Mucosa of rectum (tissue), 2 donors: Measurements from ENCODE around the gene USO1.

Source experiments
- H3K27ac ChIP-seq, 2 donors: one replicate each; pipeline ENCODE4 v1.7.0; 2013; ENCODE audit warnings: inconsistent platforms in 2 of 2, low read depth in 2 of 2, low read length in 2 of 2
- H3K27me3 ChIP-seq, 2 donors: one replicate each; pipeline ENCODE4 v1.7.0; 2013; ENCODE audit warnings: low read length in 2 of 2; ENCODE audit not compliant: control insufficient read depth in 2 of 2, insufficient read depth in 2 of 2
- H3K36me3 ChIP-seq, 2 donors: one replicate each; pipeline ENCODE4 v1.7.0; 2013; ENCODE audit warnings: low read length in 2 of 2; ENCODE audit not compliant: control insufficient read depth in 2 of 2, insufficient read depth in 2 of 2
- H3K4me1 ChIP-seq, 2 donors: one replicate each; pipeline ENCODE4 v1.7.0; 2013; ENCODE audit warnings: low read length in 2 of 2, mild to moderate bottlenecking in 1 of 2; ENCODE audit not compliant: control insufficient read depth in 2 of 2, insufficient read depth in 2 of 2
- H3K4me3 ChIP-seq, 2 donors: one replicate each; pipeline ENCODE4 v1.7.0; 2013; ENCODE audit warnings: low read length in 2 of 2
- H3K9ac ChIP-seq, 2 donors: one replicate each; pipeline ENCODE4 v1.7.0; 2013; ENCODE audit warnings: low read length in 2 of 2, low read depth in 1 of 2, mild to moderate bottlenecking in 1 of 2
- H3K9me3 ChIP-seq, 2 donors: one replicate each; pipeline ENCODE4 v1.7.0; 2013; ENCODE audit warnings: low read length in 2 of 2; ENCODE audit not compliant: control insufficient read depth in 2 of 2
- donor health status: healthy.
- donor health status: Normal muscosa, but diverticular disease.

Gene USO1

GRCh38 chr4:75745721-75746199, 21.4 kb downstream of the USO1 start:
- Histone ChIP-seq H3K36me3 (no peaks in the 10 kb centered on the region), H3K9ac (no peak overlapping the region), H3K9me3 (no peaks in the 10 kb centered on the region), H3K4me3 (no peak overlapping the region), H3K27ac (no peak overlapping the region), H3K4me1 (no peaks in the 10 kb centered on the region), H3K27me3 (no peaks in the 10 kb centered on the region)

- H3K36me3 ChIP-seq = peaks cover 21 to 22% of the 10 kb centered on the region in 2 donors
- no peak overlapping the region for H3K27ac ChIP-seq
- no peak overlapping the region for H3K4me3 ChIP-seq
- no peak overlapping the region for H3K9ac ChIP-seq
- H3K27me3 ChIP-seq = no peaks in the 10 kb centered on the region
- no peaks in the 10 kb centered on the region for H3K4me1 ChIP-seq
- H3K9me3 ChIP-seq = no peaks in the 10 kb centered on the region
These were observed 28.3 kb downstream of the USO1 start for GRCh38 chr4:75752637-75753036.

- H3K9me3 ChIP-seq = no peaks in the 10 kb centered on the region
- no peak overlapping the region for H3K4me3 ChIP-seq
- H3K4me1 ChIP-seq = no peaks in the 10 kb centered on the region
- H3K9ac ChIP-seq = no peak overlapping the region
- no peak overlapping the region for H3K27ac ChIP-seq
- H3K27me3 ChIP-seq = no peaks in the 10 kb centered on the region
- H3K36me3 ChIP-seq = peaks cover 21 to 24% of the 10 kb centered on the region in 2 donors
These were observed 44.7 kb downstream of the USO1 start for GRCh38 chr4:75769036-75769435.

GRCh38 chr4:75771607-75772006, 47.2 kb downstream of the USO1 start:
- no peak overlapping the region for H3K9ac ChIP-seq
- H3K36me3 ChIP-seq = peaks cover 42% of the 10 kb centered on the region in 2 donors
- no peak overlapping the region for H3K27ac ChIP-seq

GRCh38 chr4:75777589-75777988, 53.2 kb downstream of the USO1 start:
- Histone ChIP-seq H3K4me3 (no peak overlapping the region), H3K36me3 (peaks cover 61 to 65% of the 10 kb centered on the region in 2 donors), H3K9me3 (peaks cover 0 to 2% of the 10 kb centered on the region in 2 donors), H3K9ac (no peak overlapping the region), H3K27ac (no peak overlapping the region), H3K27me3 (no peaks in the 10 kb centered on the region), H3K4me1 (no peaks in the 10 kb centered on the region)

More at GRCh38 chr4:75771607-75772006, 47.2 kb downstream of the USO1 start:
- Histone ChIP-seq H3K27me3 (no peaks in the 10 kb centered on the region), H3K4me3 (no peak overlapping the region), H3K4me1 (no peaks in the 10 kb centered on the region), H3K9me3 (peaks cover 0 to 1% of the 10 kb centered on the region in 2 donors)

GRCh38 chr4:75779105-75779757, 54.9 kb downstream of the USO1 start:
- Histone ChIP-seq H3K9me3 (peaks cover 0 to 2% of the 10 kb centered on the region in 2 donors), H3K9ac (no peak overlapping the region), H3K36me3 (peaks cover 65 to 77% of the 10 kb centered on the region in 2 donors), H3K27ac (no peak overlapping the region), H3K27me3 (no peaks in the 10 kb centered on the region), H3K4me3 (no peak overlapping the region), H3K4me1 (no peaks in the 10 kb centered on the region)

- Histone ChIP-seq H3K36me3 (peaks cover 50 to 68% of the 10 kb centered on the region in 2 donors), H3K4me3 (no peak overlapping the region), H3K27me3 (no peaks in the 10 kb centered on the region), H3K4me1 (no peaks in the 10 kb centered on the region), H3K9me3 (peaks cover 0 to 2% of the 10 kb centered on the region in 2 donors), H3K27ac (no peak overlapping the region), H3K9ac (no peak overlapping the region)
These were observed 56.9 kb downstream of the USO1 start for GRCh38 chr4:75781305-75781704.

GRCh38 chr4:75786526-75786925, 62.1 kb downstream of the USO1 start:
- Histone ChIP-seq H3K9ac (no peak overlapping the region), H3K9me3 (no peaks in the 10 kb centered on the region), H3K36me3 (peaks cover 43 to 52% of the 10 kb centered on the region in 2 donors), H3K4me3 (no peak overlapping the region), H3K27ac (no peak overlapping the region), H3K27me3 (no peaks in the 10 kb centered on the region), H3K4me1 (no peaks in the 10 kb centered on the region)

GRCh38 chr4:75786938-75787337, 62.6 kb downstream of the USO1 start:
- Histone ChIP-seq H3K4me1 (no peaks in the 10 kb centered on the region), H3K9ac (no peak overlapping the region), H3K36me3 (peaks cover 41 to 50% of the 10 kb centered on the region in 2 donors), H3K4me3 (no peak overlapping the region), H3K27ac (no peak overlapping the region), H3K9me3 (no peaks in the 10 kb centered on the region), H3K27me3 (no peaks in the 10 kb centered on the region)

GRCh38 chr4:75790024-75790423, 65.6 kb downstream of the USO1 start:
- H3K4me3 ChIP-seq = no peak overlapping the region
- no peaks in the 10 kb centered on the region for H3K4me1 ChIP-seq
- no peak overlapping the region for H3K9ac ChIP-seq
- H3K36me3 ChIP-seq = peaks cover 33 to 34% of the 10 kb centered on the region in 2 donors
- no peaks in the 10 kb centered on the region for H3K9me3 ChIP-seq
- no peaks in the 10 kb centered on the region for H3K27me3 ChIP-seq
- no peak overlapping the region for H3K27ac ChIP-seq
